Neural progenitor cell (in vitro differentiated cells): Measurements from ENCODE around the gene CTNNA1. TPM values are rescaled to one million over a fixed set of nuclear protein-coding genes. Genes with fewer than 3 reads are reported as not detected.
"Not testable (repeated sequence)": the region's sequence is repeated elsewhere in the genome, so short reads cannot be mapped to it uniquely, and the experiment has no call there.

Source experiments
- DNase-seq: peaks from one replicate; pipeline ENCODE4 v3.0.0-alpha.2; 2016; ENCODE audit warnings: low spot score
- H2AFZ ChIP-seq: fragments of 200-600 bp; sonication (generic); replicated peaks from 2 replicates; pipeline ENCODE4 v1.6.1; 2016; ENCODE audit warnings: antibody characterized with exemption
- H3F3A ChIP-seq: fragments of 200-600 bp; sonication (generic); 2 replicates; pipeline ENCODE4 v1.6.1; 2016; ENCODE audit warnings: antibody characterized with exemption, low read depth
- H3K27ac ChIP-seq: fragments of 200-600 bp; sonication (generic); 2 replicates; pipeline ENCODE4 v1.5.1; 2016; ENCODE audit warnings: mild to moderate bottlenecking
- H3K27me3 ChIP-seq: fragments of 200-600 bp; sonication (generic); 2 replicates; pipeline ENCODE4 v1.6.1; 2016; ENCODE audit warnings: mild to moderate bottlenecking, moderate library complexity
- H3K36me3 ChIP-seq: fragments of 200-600 bp; sonication (generic); 2 replicates; pipeline ENCODE4 v1.5.1; 2016
- H3K4me1 ChIP-seq: fragments of 200-600 bp; sonication (generic); 2 replicates; pipeline ENCODE4 v1.6.1; 2016; ENCODE audit warnings: mixed run types
- H3K4me2 ChIP-seq: fragments of 200-600 bp; sonication (generic); 2 replicates; pipeline ENCODE4 v1.6.1; 2016
- H3K4me3 ChIP-seq: fragments of 200-600 bp; sonication (generic); 2 replicates; pipeline ENCODE4 v1.5.1; 2016
- H3K79me2 ChIP-seq: fragments of 200-600 bp; sonication (generic); 2 replicates; pipeline ENCODE4 v1.6.1; 2016; ENCODE audit warnings: low read depth
- H3K9ac ChIP-seq: fragments of 200-600 bp; sonication (generic); 2 replicates; pipeline ENCODE4 v1.6.1; 2016
- H3K9me3 ChIP-seq: fragments of 200-600 bp; sonication (generic); 2 replicates; pipeline ENCODE4 v1.5.1; 2016; ENCODE audit warnings: low read depth
- H4K20me1 ChIP-seq: fragments of 200-600 bp; sonication (generic); 2 replicates; pipeline ENCODE4 v1.6.1; 2016; ENCODE audit warnings: low read depth
- H3K27ac Mint-ChIP-seq: 3 replicates; pipeline ENCODE4 v1.8.0; 2021; ENCODE audit warnings: mixed read lengths
- H3K27me3 Mint-ChIP-seq: 2 replicates; pipeline ENCODE4 v1.8.0; 2022; ENCODE audit warnings: low read depth, mild to moderate bottlenecking, inconsistent platforms, moderate library complexity, mixed read lengths; ENCODE audit not compliant: insufficient read depth
- H3K36me3 Mint-ChIP-seq: 3 replicates; pipeline ENCODE4 v1.8.0; 2021; ENCODE audit warnings: mixed read lengths
- H3K4me1 Mint-ChIP-seq: 3 replicates; pipeline ENCODE4 v1.8.0; 2021; ENCODE audit warnings: mixed read lengths
- H3K4me3 Mint-ChIP-seq: 3 replicates; pipeline ENCODE4 v1.8.0; 2021; ENCODE audit warnings: mild to moderate bottlenecking, moderate library complexity, mixed read lengths
- H3K9me3 Mint-ChIP-seq: 3 replicates; pipeline ENCODE4 v1.8.0; 2020; ENCODE audit warnings: mixed read lengths
- EZH2 ChIP-seq: fragments of 200-600 bp; sonication (generic); IDR thresholded peaks from 2 replicates; pipeline ENCODE4 v1.6.1; 2017; ENCODE audit warnings: antibody characterized with exemption, mild to moderate bottlenecking, moderate library complexity
- EZH2phosphoT487 ChIP-seq: fragments of 200-600 bp; sonication (generic); IDR thresholded peaks from 2 replicates; pipeline ENCODE4 v1.6.1; 2017; ENCODE audit warnings: antibody characterized with exemption
- total RNA-seq: library from RNA; depleted of rRNA; stranded (reverse); fragments of >200 nt; gene quantifications from 2 replicates; pipeline ENCODE4 v1.2.3, GENCODE V29; 2015; ENCODE audit warnings: low replicate concordance
- TF ChIP-seq, protein P1 (sequence below): fragments of 200-600 bp; sonication (generic); IDR thresholded peaks from 2 replicates; pipeline ENCODE4 v1.5.1; 2017; ENCODE audit warnings: antibody characterized with exemption, mild to moderate bottlenecking

CTNNA1 gene
- total RNA-seq, 1 donor from 2014 or later, result 305 TPM

GRCh38 chr5:138770977-138771376 is 17.8 kb downstream of the CTNNA1 start:
- Mint-ChIP-seq H3K27ac (no peak overlapping the region), H3K36me3 (peaks cover 37% of the 10 kb centered on the region), H3K4me3 (no peak overlapping the region), H3K4me1 (peaks cover 14% of the 10 kb centered on the region), H3K27me3 (no peaks in the 10 kb centered on the region), H3K9me3 (peaks cover 15% of the 10 kb centered on the region)
- Histone ChIP-seq H3K36me3 (no peaks in the 10 kb centered on the region), H3F3A (no peaks in the 10 kb centered on the region), H3K9ac (no peak overlapping the region), H4K20me1 (peaks cover 73% of the 10 kb centered on the region), H3K4me2 (no peak overlapping the region), H3K4me3 (no peak overlapping the region), H3K79me2 (peaks cover 97% of the 10 kb centered on the region), H3K27me3 (no peaks in the 10 kb centered on the region), H2AFZ (no peak overlapping the region), H3K9me3 (no peaks in the 10 kb centered on the region), H3K4me1 (peaks cover 10% of the 10 kb centered on the region), H3K27ac (no peak overlapping the region)
- TF ChIP-seq EZH2phosphoT487 (no peak), EZH2 (no peak)
- TF ChIP-seq, protein P1, sequence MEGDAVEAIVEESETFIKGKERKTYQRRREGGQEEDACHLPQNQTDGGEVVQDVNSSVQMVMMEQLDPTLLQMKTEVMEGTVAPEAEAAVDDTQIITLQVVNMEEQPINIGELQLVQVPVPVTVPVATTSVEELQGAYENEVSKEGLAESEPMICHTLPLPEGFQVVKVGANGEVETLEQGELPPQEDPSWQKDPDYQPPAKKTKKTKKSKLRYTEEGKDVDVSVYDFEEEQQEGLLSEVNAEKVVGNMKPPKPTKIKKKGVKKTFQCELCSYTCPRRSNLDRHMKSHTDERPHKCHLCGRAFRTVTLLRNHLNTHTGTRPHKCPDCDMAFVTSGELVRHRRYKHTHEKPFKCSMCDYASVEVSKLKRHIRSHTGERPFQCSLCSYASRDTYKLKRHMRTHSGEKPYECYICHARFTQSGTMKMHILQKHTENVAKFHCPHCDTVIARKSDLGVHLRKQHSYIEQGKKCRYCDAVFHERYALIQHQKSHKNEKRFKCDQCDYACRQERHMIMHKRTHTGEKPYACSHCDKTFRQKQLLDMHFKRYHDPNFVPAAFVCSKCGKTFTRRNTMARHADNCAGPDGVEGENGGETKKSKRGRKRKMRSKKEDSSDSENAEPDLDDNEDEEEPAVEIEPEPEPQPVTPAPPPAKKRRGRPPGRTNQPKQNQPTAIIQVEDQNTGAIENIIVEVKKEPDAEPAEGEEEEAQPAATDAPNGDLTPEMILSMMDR, result no peak
- no peak for DNase-seq

- Histone ChIP-seq H3K27me3 (no peaks in the 10 kb centered on the region), H4K20me1 (peaks cover 52% of the 10 kb centered on the region), H3K4me1 (peaks cover 10% of the 10 kb centered on the region), H3K4me3 (no peak overlapping the region), H3K9ac (no peak overlapping the region), H3K79me2 (peaks cover 83% of the 10 kb centered on the region), H3K36me3 (peaks cover 1% of the 10 kb centered on the region), H3K27ac (no peak overlapping the region), H3K9me3 (peaks cover 1% of the 10 kb centered on the region), H2AFZ (no peak overlapping the region), H3K4me2 (no peak overlapping the region), H3F3A (no peaks in the 10 kb centered on the region)
- peaks cover 7% of the 10 kb centered on the region for H3K4me1 Mint-ChIP-seq
- TF ChIP-seq EZH2phosphoT487, result no peak
- TF ChIP-seq, protein P1, result no peak
- no peak for TF ChIP-seq EZH2
- H3K27me3 Mint-ChIP-seq, result peaks cover 3% of the 10 kb centered on the region
- no peak for DNase-seq
- peaks cover 32% of the 10 kb centered on the region for H3K36me3 Mint-ChIP-seq
- H3K9me3 Mint-ChIP-seq, result peaks cover 24% of the 10 kb centered on the region
- H3K27ac Mint-ChIP-seq, result no peak overlapping the region
- H3K4me3 Mint-ChIP-seq, result no peak overlapping the region
Observed at GRCh38 chr5:138772986-138773594, 19.9 kb downstream of the CTNNA1 start.

GRCh38 chr5:138773624-138774023 is 20.4 kb downstream of the CTNNA1 start:
- H3K4me1 Mint-ChIP-seq, H3K9ac ChIP-seq, H3K4me3 Mint-ChIP-seq, H3K27me3 ChIP-seq, H3K27ac ChIP-seq, H2AFZ ChIP-seq, DNase-seq, H3K27ac Mint-ChIP-seq, H3K36me3 ChIP-seq, H3F3A ChIP-seq, H3K4me3 ChIP-seq, H3K4me2 ChIP-seq, H3K27me3 Mint-ChIP-seq, H3K9me3 ChIP-seq: not testable (repeated sequence)
- peaks cover 83% of the 10 kb centered on the region for H3K79me2 ChIP-seq
- Mint-ChIP-seq H3K36me3 (peaks cover 38% of the 10 kb centered on the region), H3K9me3 (peaks cover 29% of the 10 kb centered on the region)
- H3K4me1 ChIP-seq, result peaks cover 10% of the 10 kb centered on the region
- peaks cover 46% of the 10 kb centered on the region for H4K20me1 ChIP-seq

DNA sequence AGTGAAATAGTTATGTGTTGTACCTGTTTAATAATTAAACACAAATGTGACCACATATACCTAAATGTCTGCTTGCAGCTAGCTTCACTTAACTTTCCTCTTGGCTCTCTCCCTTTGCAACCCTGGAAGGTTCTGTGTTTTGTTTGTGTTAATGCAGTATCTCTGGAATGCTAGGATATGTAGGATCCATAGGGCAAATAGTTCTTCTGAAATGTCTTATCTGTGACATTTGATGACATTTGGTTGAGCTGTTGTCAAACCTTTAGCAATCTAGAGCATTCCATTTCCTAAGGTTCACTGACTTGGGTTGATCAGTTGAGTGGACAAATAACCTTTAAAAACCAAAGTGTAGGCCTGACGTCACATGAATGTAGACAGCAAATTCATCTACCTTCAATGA is 21.8 kb downstream of the CTNNA1 start:
- Histone ChIP-seq H3K27ac (no peak overlapping the region), H3K9ac (no peak overlapping the region), H4K20me1 (peaks cover 32% of the 10 kb centered on the region), H3F3A (no peaks in the 10 kb centered on the region), H3K4me1 (peaks cover 5% of the 10 kb centered on the region), H3K79me2 (peaks cover 83% of the 10 kb centered on the region), H3K4me3 (no peak overlapping the region), H3K27me3 (no peaks in the 10 kb centered on the region), H2AFZ (no peak overlapping the region), H3K4me2 (no peak overlapping the region), H3K9me3 (peaks cover 4% of the 10 kb centered on the region), H3K36me3 (peaks cover 7% of the 10 kb centered on the region)
- Mint-ChIP-seq H3K27ac (no peak overlapping the region), H3K4me3 (no peak overlapping the region), H3K36me3 (peaks cover 46% of the 10 kb centered on the region), H3K27me3 (peaks cover 8% of the 10 kb centered on the region), H3K4me1 (peaks cover 5% of the 10 kb centered on the region), H3K9me3 (peaks cover 39% of the 10 kb centered on the region)
- DNase-seq, result no peak
- TF ChIP-seq EZH2phosphoT487 (no peak), EZH2 (no peak)
- TF ChIP-seq, protein P1, result no peak
